ENCODE measurements around the gene XYLT2. TPM values are rescaled to one million over a fixed set of nuclear protein-coding genes. Genes with fewer than 3 reads are reported as not detected.

XYLT2 gene
- total and polyA plus RNA-seq, 9 of the 15 experiments (the other 6 are each of a cell fraction or from before 2014, with no cell fraction given) = 0.63 to 9.1 (median 4.3) TPM

DNA sequence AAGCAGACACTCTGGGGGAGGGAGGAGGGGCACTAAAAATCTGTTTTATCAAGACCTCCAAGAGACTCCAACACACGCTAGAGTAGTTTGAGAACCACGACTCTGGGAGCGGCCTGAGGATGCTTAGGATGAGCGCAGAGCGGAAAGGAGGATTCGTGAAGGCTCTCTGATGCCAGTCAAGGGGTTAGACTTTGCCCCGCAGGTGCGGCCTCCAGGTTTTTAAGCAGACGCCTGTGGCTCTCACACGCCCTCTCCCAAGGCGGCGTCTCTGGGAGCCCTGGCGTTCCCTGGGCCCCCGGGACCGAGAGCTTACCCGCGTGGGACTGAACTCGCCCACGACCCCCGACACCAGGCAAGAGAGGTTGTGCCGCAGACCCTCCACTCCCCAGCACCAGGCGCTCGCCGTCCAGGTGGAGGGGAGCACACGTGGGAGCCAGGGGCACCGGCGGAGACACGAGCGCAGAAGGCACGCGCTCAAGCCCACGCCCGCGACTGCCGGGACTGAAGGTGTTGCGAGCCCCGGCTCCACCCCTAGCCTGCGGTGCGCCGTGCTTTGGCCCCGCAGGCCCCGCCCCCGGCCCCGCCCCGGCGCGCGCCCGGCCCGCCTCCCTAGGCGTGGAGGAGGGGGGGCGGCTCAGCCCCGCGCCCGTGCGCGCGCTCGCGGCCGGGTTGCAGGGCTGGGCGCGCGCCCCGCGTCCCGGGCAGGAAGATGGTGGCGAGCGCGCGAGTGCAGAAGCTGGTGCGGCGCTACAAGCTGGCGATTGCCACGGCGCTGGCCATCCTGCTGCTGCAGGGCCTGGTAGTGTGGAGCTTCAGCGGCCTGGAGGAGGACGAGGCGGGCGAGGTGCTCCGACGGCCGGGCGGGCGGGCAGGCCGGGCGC lies at the start of gene XYLT2 (continued):
- TF ChIP-seq GABPB1 (CRISPR knock-in tag; IDR thresholded peaks at IDR 0.05) (peak; percentile 45; the same call in 1 of the 2 replicates), CBX8 (IDR thresholded peaks at IDR 0.05; ENCODE audit: borderline replicate concordance, extremely low read depth, low read depth, low read length, poor library complexity, severe bottlenecking) (no peak), ZNF3 (CRISPR knock-in tag; IDR thresholded peaks at IDR 0.05) (no peak), KHSRP (IDR thresholded peaks at IDR 0.05) (no peak), TAF7 (tag; IDR thresholded peaks at IDR 0.05) (no peak), ZNF445 (CRISPR knock-in tag; IDR thresholded peaks at IDR 0.05; ENCODE audit: low read depth) (no peak), TAF9B (IDR thresholded peaks at IDR 0.05; ENCODE audit: partially characterized antibody) (no peak), KAT8 (IDR thresholded peaks at IDR 0.05; ENCODE audit: low read depth) (no peak), PHB2 (IDR thresholded peaks at IDR 0.05; ENCODE audit: low read depth) (no peak), TEAD1 (CRISPR knock-in tag; IDR thresholded peaks at IDR 0.05) (peak in 1 of 2 experiments; percentile 61; a peak in 1 of 4 replicates), SAFB2 (IDR thresholded peaks at IDR 0.05; ENCODE audit: borderline replicate concordance, low read depth, low read length, severe bottlenecking) (no peak), NCOA2 (IDR thresholded peaks at IDR 0.05; ENCODE audit: partially characterized antibody in 2 of 2) (no peak), JUND (IDR thresholded peaks at IDR 0.05; ENCODE audit: borderline replicate concordance, low read depth, low read length) (no peak), JUND (tag; IDR thresholded peaks at IDR 0.05; ENCODE audit: borderline replicate concordance, low read depth, low read length) (no peak), MEF2D (tag; conservative IDR thresholded peaks at IDR 0.05; ENCODE audit: low read depth) (no peak), TCF7L2 (IDR thresholded peaks at IDR 0.05; ENCODE audit: low read depth, low read length) (no peak), GABPB2 (CRISPR knock-in tag; conservative IDR thresholded peaks at IDR 0.05) (no peak), PHF8 (IDR thresholded peaks at IDR 0.05; ENCODE audit: borderline replicate concordance, low read length) (peak; percentile 89; the same call in 1 of the 2 replicates)
- TF ChIP-seq, protein P1, sequence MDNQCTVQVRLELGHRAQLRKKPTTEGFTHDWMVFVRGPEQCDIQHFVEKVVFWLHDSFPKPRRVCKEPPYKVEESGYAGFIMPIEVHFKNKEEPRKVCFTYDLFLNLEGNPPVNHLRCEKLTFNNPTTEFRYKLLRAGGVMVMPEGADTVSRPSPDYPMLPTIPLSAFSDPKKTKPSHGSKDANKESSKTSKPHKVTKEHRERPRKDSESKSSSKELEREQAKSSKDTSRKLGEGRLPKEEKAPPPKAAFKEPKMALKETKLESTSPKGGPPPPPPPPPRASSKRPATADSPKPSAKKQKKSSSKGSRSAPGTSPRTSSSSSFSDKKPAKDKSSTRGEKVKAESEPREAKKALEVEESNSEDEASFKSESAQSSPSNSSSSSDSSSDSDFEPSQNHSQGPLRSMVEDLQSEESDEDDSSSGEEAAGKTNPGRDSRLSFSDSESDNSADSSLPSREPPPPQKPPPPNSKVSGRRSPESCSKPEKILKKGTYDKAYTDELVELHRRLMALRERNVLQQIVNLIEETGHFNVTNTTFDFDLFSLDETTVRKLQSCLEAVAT (IDR thresholded peaks at IDR 0.05) = no peak
- TF ChIP-seq, protein P2, sequence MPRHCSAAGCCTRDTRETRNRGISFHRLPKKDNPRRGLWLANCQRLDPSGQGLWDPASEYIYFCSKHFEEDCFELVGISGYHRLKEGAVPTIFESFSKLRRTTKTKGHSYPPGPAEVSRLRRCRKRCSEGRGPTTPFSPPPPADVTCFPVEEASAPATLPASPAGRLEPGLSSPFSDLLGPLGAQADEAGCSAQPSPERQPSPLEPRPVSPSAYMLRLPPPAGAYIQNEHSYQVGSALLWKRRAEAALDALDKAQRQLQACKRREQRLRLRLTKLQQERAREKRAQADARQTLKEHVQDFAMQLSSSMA (CRISPR knock-in tag; IDR thresholded peaks at IDR 0.05) = no peak
- TF ChIP-seq, protein P3, sequence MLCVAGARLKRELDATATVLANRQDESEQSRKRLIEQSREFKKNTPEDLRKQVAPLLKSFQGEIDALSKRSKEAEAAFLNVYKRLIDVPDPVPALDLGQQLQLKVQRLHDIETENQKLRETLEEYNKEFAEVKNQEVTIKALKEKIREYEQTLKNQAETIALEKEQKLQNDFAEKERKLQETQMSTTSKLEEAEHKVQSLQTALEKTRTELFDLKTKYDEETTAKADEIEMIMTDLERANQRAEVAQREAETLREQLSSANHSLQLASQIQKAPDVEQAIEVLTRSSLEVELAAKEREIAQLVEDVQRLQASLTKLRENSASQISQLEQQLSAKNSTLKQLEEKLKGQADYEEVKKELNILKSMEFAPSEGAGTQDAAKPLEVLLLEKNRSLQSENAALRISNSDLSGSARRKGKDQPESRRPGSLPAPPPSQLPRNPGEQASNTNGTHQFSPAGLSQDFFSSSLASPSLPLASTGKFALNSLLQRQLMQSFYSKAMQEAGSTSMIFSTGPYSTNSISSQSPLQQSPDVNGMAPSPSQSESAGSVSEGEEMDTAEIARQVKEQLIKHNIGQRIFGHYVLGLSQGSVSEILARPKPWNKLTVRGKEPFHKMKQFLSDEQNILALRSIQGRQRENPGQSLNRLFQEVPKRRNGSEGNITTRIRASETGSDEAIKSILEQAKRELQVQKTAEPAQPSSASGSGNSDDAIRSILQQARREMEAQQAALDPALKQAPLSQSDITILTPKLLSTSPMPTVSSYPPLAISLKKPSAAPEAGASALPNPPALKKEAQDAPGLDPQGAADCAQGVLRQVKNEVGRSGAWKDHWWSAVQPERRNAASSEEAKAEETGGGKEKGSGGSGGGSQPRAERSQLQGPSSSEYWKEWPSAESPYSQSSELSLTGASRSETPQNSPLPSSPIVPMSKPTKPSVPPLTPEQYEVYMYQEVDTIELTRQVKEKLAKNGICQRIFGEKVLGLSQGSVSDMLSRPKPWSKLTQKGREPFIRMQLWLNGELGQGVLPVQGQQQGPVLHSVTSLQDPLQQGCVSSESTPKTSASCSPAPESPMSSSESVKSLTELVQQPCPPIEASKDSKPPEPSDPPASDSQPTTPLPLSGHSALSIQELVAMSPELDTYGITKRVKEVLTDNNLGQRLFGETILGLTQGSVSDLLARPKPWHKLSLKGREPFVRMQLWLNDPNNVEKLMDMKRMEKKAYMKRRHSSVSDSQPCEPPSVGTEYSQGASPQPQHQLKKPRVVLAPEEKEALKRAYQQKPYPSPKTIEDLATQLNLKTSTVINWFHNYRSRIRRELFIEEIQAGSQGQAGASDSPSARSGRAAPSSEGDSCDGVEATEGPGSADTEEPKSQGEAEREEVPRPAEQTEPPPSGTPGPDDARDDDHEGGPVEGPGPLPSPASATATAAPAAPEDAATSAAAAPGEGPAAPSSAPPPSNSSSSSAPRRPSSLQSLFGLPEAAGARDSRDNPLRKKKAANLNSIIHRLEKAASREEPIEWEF (CRISPR knock-in tag; IDR thresholded peaks at IDR 0.05) = peak; percentile 73; the same call in 1 of the 2 replicates

Data from K562 (cell line).